ENCODE data around the gene USF3.

DNA sequence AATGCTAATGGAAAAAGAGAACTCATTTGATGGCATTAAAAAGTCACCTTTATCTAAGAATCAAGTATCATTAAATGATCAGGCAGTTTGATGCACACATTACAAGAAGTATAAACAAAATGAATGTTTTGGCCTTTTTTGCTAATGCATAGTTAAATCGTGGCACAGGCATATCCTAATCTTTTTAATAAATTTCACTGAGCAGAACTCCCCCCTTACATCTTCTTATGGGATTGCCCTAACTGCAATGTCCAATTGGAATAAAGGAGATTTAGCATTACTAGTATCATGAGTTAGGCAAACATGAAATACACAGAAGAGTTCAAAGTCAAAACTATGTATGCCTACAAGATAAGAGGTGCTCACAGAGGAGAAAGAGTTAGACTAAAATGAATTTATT is 32.7 kb downstream of the USF3 start:
- TF ChIP-seq, protein P1, sequence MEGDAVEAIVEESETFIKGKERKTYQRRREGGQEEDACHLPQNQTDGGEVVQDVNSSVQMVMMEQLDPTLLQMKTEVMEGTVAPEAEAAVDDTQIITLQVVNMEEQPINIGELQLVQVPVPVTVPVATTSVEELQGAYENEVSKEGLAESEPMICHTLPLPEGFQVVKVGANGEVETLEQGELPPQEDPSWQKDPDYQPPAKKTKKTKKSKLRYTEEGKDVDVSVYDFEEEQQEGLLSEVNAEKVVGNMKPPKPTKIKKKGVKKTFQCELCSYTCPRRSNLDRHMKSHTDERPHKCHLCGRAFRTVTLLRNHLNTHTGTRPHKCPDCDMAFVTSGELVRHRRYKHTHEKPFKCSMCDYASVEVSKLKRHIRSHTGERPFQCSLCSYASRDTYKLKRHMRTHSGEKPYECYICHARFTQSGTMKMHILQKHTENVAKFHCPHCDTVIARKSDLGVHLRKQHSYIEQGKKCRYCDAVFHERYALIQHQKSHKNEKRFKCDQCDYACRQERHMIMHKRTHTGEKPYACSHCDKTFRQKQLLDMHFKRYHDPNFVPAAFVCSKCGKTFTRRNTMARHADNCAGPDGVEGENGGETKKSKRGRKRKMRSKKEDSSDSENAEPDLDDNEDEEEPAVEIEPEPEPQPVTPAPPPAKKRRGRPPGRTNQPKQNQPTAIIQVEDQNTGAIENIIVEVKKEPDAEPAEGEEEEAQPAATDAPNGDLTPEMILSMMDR (IDR thresholded peaks at IDR 0.05): no peak
- TF ChIP-seq POLR2A (IDR thresholded peaks at IDR 0.05): no peak

Measured in esophagus squamous epithelium (tissue), 4 donors.